Thyroid gland (tissue), 4 donors: Measurements from ENCODE around the gene MCCD1. TPM values are rescaled to one million over a fixed set of nuclear protein-coding genes. Genes with fewer than 3 reads are reported as not detected.

ENCODE experiments used
- DNase-seq, 2 donors: peaks; one replicate each; pipeline ENCODE4 v3.0.0-alpha.2; 2019
- H3K27ac ChIP-seq, 3 donors: fragments of 200-600 bp; sonication (generic); 1 replicate in 2 of 3; 2 replicates in 1 of 3; pipeline ENCODE4 v1.5.1; 2016 to 2019; ENCODE audit warnings: mild to moderate bottlenecking in 1 of 3, moderate library complexity in 1 of 3
- H3K27me3 ChIP-seq: fragments of 200-600 bp; sonication (generic); one replicate; pipeline ENCODE4 v1.5.1; 2019
- H3K36me3 ChIP-seq, 2 donors: fragments of 200-600 bp; sonication (generic); one replicate each; pipeline ENCODE4 v1.5.1; 2016 to 2019
- H3K4me1 ChIP-seq, 2 donors: fragments of 200-600 bp; sonication (generic); one replicate each; pipeline ENCODE4 v1.5.1; 2017 to 2019
- H3K4me3 ChIP-seq, 3 donors: fragments of 200-600 bp; sonication (generic); replicated peaks in 1 of 3; 1 replicate in 2 of 3; 2 replicates in 1 of 3; pipeline ENCODE4 v1.5.1; 2016; ENCODE audit warnings: mild to moderate bottlenecking in 1 of 3
- H3K9me3 ChIP-seq: fragments of 200-600 bp; sonication (generic); one replicate; pipeline ENCODE4 v1.5.1; 2017
- POLR2A ChIP-seq, 2 donors: fragments of 450-650 bp; IDR thresholded peaks; one replicate each; pipeline ENCODE4 v1.6.1; 2017; ENCODE audit warnings: antibody characterized with exemption in 2 of 2, mild to moderate bottlenecking in 2 of 2, moderate library complexity in 1 of 2
- WGBS, 2 donors: methylation state at CpG; one replicate each; pipeline ENCODE4 v1.1.5; 2017; 5-methylcytosine and 5-hydroxymethylcytosine counted together
- intact Hi-C: fragments of 100-400 bp; cut with DNase I; formaldehyde crosslinking; loops from one replicate; pipeline ENCODE4 v1.15.1; 2023
- small RNA-seq: library from RNA; depleted of rRNA; stranded (forward); fragments of <200 nt; gene quantifications from one replicate; pipeline ENCODE3, GENCODE V24; 2016
- total RNA-seq, 4 donors: library from RNA; depleted of rRNA; stranded (reverse); fragments of >200 nt; gene quantifications; one replicate each; pipeline ENCODE4 v1.2.3, GENCODE V29; 2016
- TF ChIP-seq, protein P1 (sequence below), 6 experiments: fragments of 200-600 bp in 3 of 6; fragments of 450-650 bp in 3 of 6; sonication (generic) in 3 of 6; IDR thresholded peaks; one replicate each; pipeline ENCODE4 v1.5.1; 2016 to 2019; ENCODE audit warnings: antibody characterized with exemption in 6 of 6, mild to moderate bottlenecking in 2 of 6, inconsistent platforms in 1 of 6, moderate library complexity in 1 of 6

MCCD1 gene
- total RNA-seq, 4 donors from 2014 or later, result not detected

- Histone ChIP-seq H3K9me3 (no peaks in the 10 kb centered on the region), H3K36me3 (no peaks in the 10 kb centered on the region), H3K4me1 (peaks cover 7 to 10% of the 10 kb centered on the region in 2 donors), H3K4me3 (no peak overlapping the region), H3K27ac (no peak overlapping the region), H3K27me3 (no peaks in the 10 kb centered on the region)
- no peak for DNase-seq
- intact Hi-C loops, result no loop called here
- 82 to 84% methylated on average over 19 of the region's 19 CpGs for whole genome bisulfite sequencing, 2 donors
- TF ChIP-seq, protein P1, sequence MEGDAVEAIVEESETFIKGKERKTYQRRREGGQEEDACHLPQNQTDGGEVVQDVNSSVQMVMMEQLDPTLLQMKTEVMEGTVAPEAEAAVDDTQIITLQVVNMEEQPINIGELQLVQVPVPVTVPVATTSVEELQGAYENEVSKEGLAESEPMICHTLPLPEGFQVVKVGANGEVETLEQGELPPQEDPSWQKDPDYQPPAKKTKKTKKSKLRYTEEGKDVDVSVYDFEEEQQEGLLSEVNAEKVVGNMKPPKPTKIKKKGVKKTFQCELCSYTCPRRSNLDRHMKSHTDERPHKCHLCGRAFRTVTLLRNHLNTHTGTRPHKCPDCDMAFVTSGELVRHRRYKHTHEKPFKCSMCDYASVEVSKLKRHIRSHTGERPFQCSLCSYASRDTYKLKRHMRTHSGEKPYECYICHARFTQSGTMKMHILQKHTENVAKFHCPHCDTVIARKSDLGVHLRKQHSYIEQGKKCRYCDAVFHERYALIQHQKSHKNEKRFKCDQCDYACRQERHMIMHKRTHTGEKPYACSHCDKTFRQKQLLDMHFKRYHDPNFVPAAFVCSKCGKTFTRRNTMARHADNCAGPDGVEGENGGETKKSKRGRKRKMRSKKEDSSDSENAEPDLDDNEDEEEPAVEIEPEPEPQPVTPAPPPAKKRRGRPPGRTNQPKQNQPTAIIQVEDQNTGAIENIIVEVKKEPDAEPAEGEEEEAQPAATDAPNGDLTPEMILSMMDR (IDR thresholded peaks at IDR 0.05), result no peak
- no peak for TF ChIP-seq POLR2A (IDR thresholded peaks at IDR 0.05)
Measured at GRCh38 chr6:31576897-31577578, 48.3 kb downstream of the MCCD1 start.

DNA sequence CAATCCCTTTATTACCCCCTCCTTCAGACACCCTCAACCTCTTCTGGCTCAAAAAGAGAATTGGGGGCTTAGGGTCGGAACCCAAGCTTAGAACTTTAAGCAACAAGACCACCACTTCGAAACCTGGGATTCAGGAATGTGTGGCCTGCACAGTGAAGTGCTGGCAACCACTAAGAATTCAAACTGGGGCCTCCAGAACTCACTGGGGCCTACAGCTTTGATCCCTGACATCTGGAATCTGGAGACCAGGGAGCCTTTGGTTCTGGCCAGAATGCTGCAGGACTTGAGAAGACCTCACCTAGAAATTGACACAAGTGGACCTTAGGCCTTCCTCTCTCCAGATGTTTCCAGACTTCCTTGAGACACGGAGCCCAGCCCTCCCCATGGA, 48.8 kb downstream of the MCCD1 start:
- Histone ChIP-seq H3K36me3 (no peaks in the 10 kb centered on the region), H3K27ac (no peak overlapping the region), H3K27me3 (no peaks in the 10 kb centered on the region), H3K9me3 (no peaks in the 10 kb centered on the region), H3K4me1 (peaks cover 10 to 12% of the 10 kb centered on the region in 2 donors), H3K4me3 (no peak overlapping the region)
- WGBS, 2 donors, result 88 to 92% methylated on average over 3 of the region's 3 CpGs
- no peak for TF ChIP-seq POLR2A (IDR thresholded peaks at IDR 0.05)
- TF ChIP-seq, protein P1 (IDR thresholded peaks at IDR 0.05), result no peak
- intact Hi-C loops, result no loop called here
- no peak for DNase-seq

DNA sequence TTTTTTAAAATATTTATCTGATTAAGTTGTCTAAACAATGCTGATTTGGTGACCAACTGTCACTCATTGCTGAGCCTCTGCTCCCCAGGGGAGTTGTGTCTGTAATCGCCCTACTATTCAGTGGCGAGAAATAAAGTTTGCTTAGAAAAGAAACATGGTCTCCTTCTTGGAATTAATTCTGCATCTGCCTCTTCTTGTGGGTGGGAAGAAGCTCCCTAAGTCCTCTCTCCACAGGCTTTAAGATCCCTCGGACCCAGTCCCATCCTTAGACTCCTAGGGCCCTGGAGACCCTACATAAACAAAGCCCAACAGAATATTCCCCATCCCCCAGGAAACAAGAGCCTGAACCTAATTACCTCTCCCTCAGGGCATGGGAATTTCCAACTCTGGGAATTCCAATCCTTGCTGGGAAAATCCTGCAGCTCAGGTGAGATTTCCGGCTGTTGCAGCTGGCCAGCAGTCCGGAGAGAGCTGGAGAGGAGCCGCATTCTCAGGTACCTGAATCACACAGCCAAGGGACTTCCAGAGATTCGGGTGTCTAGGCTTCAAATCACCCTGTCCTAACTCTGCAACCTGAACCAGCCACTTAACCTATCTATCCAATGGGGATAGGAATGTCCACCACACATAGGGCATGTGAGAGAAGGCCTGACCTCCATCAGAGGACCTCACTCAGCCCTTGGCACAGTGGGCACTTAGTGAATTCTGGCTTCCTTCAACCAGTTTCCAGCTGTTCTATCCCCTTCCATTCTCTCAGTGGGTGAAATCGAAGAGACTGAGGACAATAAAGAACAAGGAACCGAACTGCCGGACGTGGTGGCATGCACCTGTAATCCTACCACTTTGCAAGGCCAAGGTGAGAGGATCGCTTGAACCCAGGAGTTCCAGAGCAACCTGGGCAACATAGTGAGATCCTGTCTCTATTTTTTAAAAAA, 49.7 kb downstream of the MCCD1 start:
- no peaks in the 10 kb centered on the region for H3K36me3 ChIP-seq
- DNase-seq, result no peak
- TF ChIP-seq POLR2A (IDR thresholded peaks at IDR 0.05), result no peak
- TF ChIP-seq, protein P1 (IDR thresholded peaks at IDR 0.05), result no peak
- H3K27me3 ChIP-seq, result no peaks in the 10 kb centered on the region
- no peak overlapping the region for H3K27ac ChIP-seq
- intact Hi-C loops, result no loop called here
- H3K4me3 ChIP-seq, result no peak overlapping the region
- WGBS, 2 donors, result 80 to 82% methylated on average over 12 of the region's 12 CpGs
- peaks cover 10 to 12% of the 10 kb centered on the region in 2 donors for H3K4me1 ChIP-seq
- H3K9me3 ChIP-seq, result no peaks in the 10 kb centered on the region

- 86 to 94% methylated on average over 3 of the region's 3 CpGs for WGBS, 2 donors
- Histone ChIP-seq H3K4me1 (peaks cover 10 to 12% of the 10 kb centered on the region in 2 donors), H3K9me3 (no peaks in the 10 kb centered on the region), H3K27me3 (no peaks in the 10 kb centered on the region), H3K27ac (no peak overlapping the region), H3K4me3 (no peak overlapping the region), H3K36me3 (no peaks in the 10 kb centered on the region)
- no peak for TF ChIP-seq POLR2A (IDR thresholded peaks at IDR 0.05)
- TF ChIP-seq, protein P1 (IDR thresholded peaks at IDR 0.05), result no peak
- DNase-seq, result no peak
- intact Hi-C loops, result no loop called here
Measured at GRCh38 chr6:31579119-31579505, 50.4 kb downstream of the MCCD1 start.

Small RNAs within 50 kb of the gene (small RNA-seq; reads per million reads assigned to genes)
- gene AL663061.1 (not detected), gene RF00019 (not detected), gene SNORD117 (697 reads per million, percentile 98 among the genes with 10 or more reads in this experiment), gene SNORD84 (not detected)

Other genes with a start within 250 kb of the MCCD1 start
- gene HLA-B, start 171.8 kb upstream of the MCCD1 start, total RNA-seq, result 1,000 to 10,000 TPM in 1 of 4 donors, 100 to 1,000 TPM in 3; 328 to 1,292 (median 594) TPM
- 10 to 100 TPM; 12.3 to 23.2 (median 15.3) TPM for gene MICA, start 125.4 kb upstream of the MCCD1 start, total RNA-seq
- gene MICB, start 30.8 kb upstream of the MCCD1 start, total RNA-seq, result 1 to 10 TPM in 3 of 4 donors, under 1 TPM in 1; 0.89 to 3.4 (median 2.1) TPM
- 100 to 1,000 TPM; 296 to 339 (median 314) TPM for gene DDX39B, start 13.0 kb downstream of the MCCD1 start, total RNA-seq
- gene ATP6V1G2, start 17.6 kb downstream of the MCCD1 start, total RNA-seq, result 1 to 10 TPM; 1.2 to 3.9 (median 2.6) TPM
- 10 to 100 TPM; 23.7 to 34.0 (median 27.5) TPM for gene NFKBIL1, start 18.6 kb downstream of the MCCD1 start, total RNA-seq
- gene LTA, start 43.3 kb downstream of the MCCD1 start, total RNA-seq, result not detected
- gene TNF, start 46.6 kb downstream of the MCCD1 start, total RNA-seq, result under 1 TPM in 1 of 4 donors, not detected in 3; 0.42 TPM
- not detected for gene LTB, start 53.5 kb downstream of the MCCD1 start, total RNA-seq
- 10 to 100 TPM in 1 of 4 donors, 1 to 10 TPM in 2, not detected in 1; 2.5 to 23.4 (median 3.2) TPM for gene LST1, start 57.3 kb downstream of the MCCD1 start, total RNA-seq
- not detected for gene NCR3, start 64.0 kb downstream of the MCCD1 start, total RNA-seq
- gene AIF1, start 86.3 kb downstream of the MCCD1 start, total RNA-seq, result 10 to 100 TPM in 3 of 4 donors, 1 to 10 TPM in 1; 8.1 to 37.8 (median 17.6) TPM
- 100 to 1,000 TPM in 1 of 4 donors, 10 to 100 TPM in 3; 68.5 to 127 (median 86.7) TPM for gene PRRC2A, start 91.8 kb downstream of the MCCD1 start, total RNA-seq
- gene BAG6, start 123.7 kb downstream of the MCCD1 start, total RNA-seq, result 100 to 1,000 TPM; 179 to 301 (median 245) TPM
- gene APOM, start 126.9 kb downstream of the MCCD1 start, total RNA-seq, result 1 to 10 TPM; 2.3 to 5.1 (median 4.5) TPM
- gene C6orf47, start 131.8 kb downstream of the MCCD1 start, total RNA-seq, result 10 to 100 TPM; 23.6 to 32.3 (median 28.7) TPM
- 10 to 100 TPM; 15.7 to 23.2 (median 22.1) TPM for gene GPANK1, start 136.0 kb downstream of the MCCD1 start, total RNA-seq
- gene CSNK2B, start 137.1 kb downstream of the MCCD1 start, total RNA-seq, result 100 to 1,000 TPM; 181 to 264 (median 206) TPM
- gene LY6G5B, start 141.0 kb downstream of the MCCD1 start, total RNA-seq, result 10 to 100 TPM in 2 of 4 donors, 1 to 10 TPM in 2; 4.4 to 11.8 (median 9.4) TPM
- gene LY6G5C, start 152.1 kb downstream of the MCCD1 start, total RNA-seq, result 1 to 10 TPM in 1 of 4 donors, under 1 TPM in 2, not detected in 1; 0.54 to 7.9 (median 0.83) TPM
- gene ABHD16A, start 174.4 kb downstream of the MCCD1 start, total RNA-seq, result 10 to 100 TPM; 47.3 to 81.4 (median 71.7) TPM
- not detected for gene LY6G6F, start 177.9 kb downstream of the MCCD1 start, total RNA-seq
- gene LY6G6D, start 186.4 kb downstream of the MCCD1 start, total RNA-seq, result not detected
- not detected for gene LY6G6C, start 192.8 kb downstream of the MCCD1 start, total RNA-seq
- 1 to 10 TPM in 1 of 4 donors, under 1 TPM in 1, not detected in 2; 0.54 to 1.8 TPM for gene MPIG6B, start 194.4 kb downstream of the MCCD1 start, total RNA-seq
- 100 to 1,000 TPM in 3 of 4 donors, 10 to 100 TPM in 1; 99.9 to 117 (median 114) TPM for gene DDAH2, start 200.3 kb downstream of the MCCD1 start, total RNA-seq
- gene CLIC1, start 207.6 kb downstream of the MCCD1 start, total RNA-seq, result 100 to 1,000 TPM; 222 to 314 (median 247) TPM
- gene MSH5, start 211.0 kb downstream of the MCCD1 start, total RNA-seq, result 10 to 100 TPM in 1 of 4 donors, 1 to 10 TPM in 3; 5.6 to 11.2 (median 7.2) TPM
- gene SAPCD1, start 233.7 kb downstream of the MCCD1 start, total RNA-seq, result 1 to 10 TPM in 3 of 4 donors, not detected in 1; 2.0 to 4.2 (median 3.0) TPM
- gene VWA7, start 248.4 kb downstream of the MCCD1 start, total RNA-seq, result 1 to 10 TPM; 1.2 to 8.9 (median 5.4) TPM